ENCODE data around the gene TM4SF1.
"Not testable (repeated sequence)": the region's sequence is repeated elsewhere in the genome, so short reads cannot be mapped to it uniquely, and the experiment has no call there.

The TM4SF1 gene

DNA sequence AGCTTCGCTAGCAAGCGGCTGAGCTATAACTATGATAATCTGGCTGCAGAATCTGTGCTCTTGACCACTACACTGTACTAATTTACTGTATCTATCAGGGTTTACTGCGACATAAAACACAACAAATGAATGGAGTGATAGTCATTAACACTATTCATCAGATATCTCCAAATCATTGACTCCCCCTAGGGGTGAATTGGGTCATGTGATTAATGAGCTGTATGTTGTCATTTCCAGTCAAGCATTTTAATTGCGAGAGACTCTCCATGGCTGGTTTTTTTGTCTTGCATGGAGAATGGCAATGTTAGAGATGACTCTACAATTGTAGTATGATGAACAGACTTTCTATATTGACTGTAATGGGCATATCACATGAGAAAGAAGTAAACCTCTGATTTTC, 33.5 kb downstream of the TM4SF1 start:
- DNase-seq (ENCODE audit: low read depth): no peak

GRCh38 chr3:149342413-149343380, 34.8 kb downstream of the TM4SF1 start:
- no peak for DNase-seq (ENCODE audit: low read depth)

DNA sequence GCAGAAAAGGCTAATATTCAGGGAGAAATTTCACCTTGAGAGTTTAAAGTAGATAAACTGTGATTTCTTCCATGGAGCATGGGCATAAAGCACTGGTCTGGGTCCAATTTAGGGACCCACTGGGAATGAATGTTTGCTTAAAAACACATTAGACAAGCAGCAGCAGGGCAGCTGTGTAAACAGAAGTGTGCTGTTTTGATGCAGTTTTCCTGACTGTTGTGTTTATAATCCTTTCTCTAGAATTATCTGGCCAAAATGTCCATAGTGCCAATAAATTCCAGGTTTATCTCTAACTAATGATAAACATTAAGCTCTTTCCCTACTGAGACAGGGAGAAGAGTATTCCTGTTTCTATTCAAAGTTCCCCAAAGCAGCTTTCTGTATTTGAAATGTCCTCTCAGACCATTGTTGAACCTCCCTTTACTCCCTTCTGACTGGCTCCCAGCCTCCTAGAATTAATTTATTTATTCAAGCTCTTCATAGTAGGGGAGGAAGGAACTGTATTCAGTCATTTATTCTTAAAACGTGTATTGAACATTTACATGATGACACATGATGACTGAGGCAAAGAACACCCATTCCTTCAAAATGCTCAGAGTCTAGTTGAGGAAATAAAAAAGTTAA, 37.0 kb downstream of the TM4SF1 start:
- no peak for DNase-seq (ENCODE audit: low read depth)

DNA sequence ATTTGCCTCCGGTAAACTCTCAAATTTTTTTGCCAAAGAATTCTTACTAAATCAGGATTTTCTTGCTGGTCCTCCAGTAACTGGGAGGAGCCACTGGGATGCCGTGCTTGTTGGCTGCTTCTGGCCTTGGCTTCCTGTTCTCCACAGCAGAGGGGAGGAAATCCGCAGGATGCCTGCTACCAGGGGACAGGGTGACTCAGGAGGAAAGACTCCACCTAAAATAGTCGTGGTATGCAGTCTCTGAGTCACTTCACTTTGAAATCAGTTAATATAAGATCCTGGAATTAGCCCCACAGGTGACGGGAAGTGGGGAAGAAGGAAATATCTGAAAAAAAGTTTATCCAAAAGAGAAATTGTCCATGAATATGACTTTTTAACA, 37.5 kb downstream of the TM4SF1 start:
- peak; percentile 97 for DNase-seq (ENCODE audit: low read depth)

GRCh38 chr3:149337486-149337885, 40.0 kb downstream of the TM4SF1 start:
- DNase-seq (ENCODE audit: low read depth): not testable (repeated sequence)

GRCh38 chr3:149336925-149337324, 40.5 kb downstream of the TM4SF1 start:
- DNase-seq (ENCODE audit: low read depth): no peak

DNA sequence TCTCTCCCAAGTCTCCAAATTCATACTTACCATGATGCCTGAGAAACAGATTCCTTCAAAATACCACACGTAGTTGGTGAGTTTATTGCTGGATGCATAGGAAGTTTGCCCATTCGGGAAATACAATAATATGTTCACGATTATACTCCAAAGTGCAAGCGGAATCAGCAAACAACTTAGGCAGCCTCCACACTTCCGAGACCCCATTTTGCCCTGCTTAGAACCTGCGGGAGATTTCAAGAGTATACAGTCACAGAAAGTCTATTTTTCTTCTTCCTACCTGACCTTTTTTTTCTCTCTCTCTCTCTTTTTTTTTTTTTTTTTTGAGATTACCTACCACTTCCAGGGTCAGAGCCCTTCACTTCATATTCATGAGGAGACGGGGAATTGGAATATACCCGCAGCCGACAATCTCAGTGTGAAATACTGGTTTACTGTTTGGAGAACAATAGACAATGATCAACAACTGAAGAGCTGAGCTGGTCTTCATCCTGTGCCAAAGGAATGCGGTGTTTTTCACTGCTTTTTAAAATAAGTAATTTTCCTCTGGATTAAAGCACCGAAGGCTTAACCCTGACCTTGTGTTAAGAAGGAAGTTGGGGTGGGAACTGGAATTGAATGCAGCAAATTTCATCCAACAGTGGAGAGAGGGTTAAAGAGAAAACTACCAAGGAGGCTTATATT, 44.1 kb downstream of the TM4SF1 start, which contains the start of gene TM4SF18:
TM4SF18 (minus strand) TSS at position 461 of the 684 bp plus-strand sequence; CDS start at position 207, 254 bp downstream.
- DNase-seq (ENCODE audit: low read depth): no peak

DNA sequence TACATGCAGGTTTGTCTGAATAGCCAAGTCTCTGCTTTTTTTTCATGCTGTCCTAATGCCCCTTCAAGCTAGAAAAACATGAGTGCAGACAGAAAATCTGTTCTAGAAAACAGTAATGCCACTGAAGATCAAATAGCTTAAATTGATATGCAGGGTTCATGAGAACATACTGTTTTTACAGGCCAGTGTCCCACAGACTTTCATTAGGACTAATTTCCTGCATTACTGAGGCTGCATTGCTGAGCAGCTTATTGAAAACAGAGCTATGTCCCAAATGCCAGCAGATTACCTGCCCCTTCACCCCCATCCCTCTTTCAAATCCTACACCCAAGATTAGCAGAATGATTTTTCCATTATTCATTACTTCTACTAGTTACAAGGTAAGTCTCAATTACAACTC, 44.7 kb downstream of the TM4SF1 start:
- no peak for DNase-seq (ENCODE audit: low read depth)

- no peak for DNase-seq (ENCODE audit: low read depth)
Observed at GRCh38 chr3:149332227-149332765, 45.2 kb downstream of the TM4SF1 start.

DNA sequence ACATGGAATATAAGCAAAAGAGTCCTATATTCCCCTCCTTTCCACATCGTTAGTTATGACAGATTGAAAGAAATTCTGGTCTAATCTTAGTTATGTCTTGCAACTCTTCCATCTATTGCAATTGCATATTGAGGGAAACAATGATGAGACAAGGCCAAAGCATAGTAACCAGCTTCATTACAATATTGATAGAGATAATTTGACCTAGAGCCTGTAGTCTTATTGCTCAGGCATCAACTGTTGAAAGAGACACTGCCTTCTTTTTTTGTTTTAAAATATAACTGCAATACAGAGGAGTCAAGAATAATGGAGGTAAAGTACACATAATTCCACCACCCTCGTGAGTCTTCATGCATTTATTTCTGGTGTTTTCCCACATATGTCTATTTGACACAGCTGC, 46.1 kb downstream of the TM4SF1 start:
- DNase-seq (ENCODE audit: low read depth): no peak

DNA sequence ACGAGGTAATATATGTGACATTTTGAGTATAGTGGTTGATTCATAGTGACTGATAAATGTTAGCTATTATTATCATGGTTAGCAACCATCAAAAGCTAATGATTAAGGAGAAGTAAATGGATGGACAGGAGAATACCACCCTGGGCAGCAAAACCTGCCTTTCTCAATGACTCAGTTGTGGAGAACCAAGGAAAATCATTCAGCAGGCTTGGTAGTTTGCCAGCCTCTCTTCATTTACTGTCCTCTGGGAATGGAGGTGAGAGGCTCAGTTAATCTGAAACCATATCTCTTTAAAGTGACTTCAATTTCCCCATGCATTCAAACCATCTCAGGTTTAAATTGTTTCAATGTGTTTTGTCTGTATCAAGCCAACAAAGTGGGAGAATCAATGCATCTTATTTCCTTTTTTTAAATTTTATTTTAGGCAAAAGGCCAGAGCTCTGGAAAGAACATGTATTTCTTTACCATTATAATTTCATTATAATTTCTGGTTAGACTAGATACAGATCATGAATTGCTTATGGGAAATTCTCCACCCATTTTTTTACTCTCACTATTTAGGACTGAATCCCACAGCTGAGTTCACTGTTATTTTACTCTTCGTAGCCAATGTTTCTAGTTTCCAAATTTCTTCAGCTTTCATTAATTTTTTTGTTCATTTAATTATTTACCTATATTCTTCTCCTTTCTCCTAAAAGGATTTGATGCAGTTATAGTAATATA, 46.7 kb downstream of the TM4SF1 start:
- no peak for DNase-seq (ENCODE audit: low read depth)

GRCh38 chr3:149327156-149327555, 50.3 kb downstream of the TM4SF1 start:
- no peak for DNase-seq (ENCODE audit: low read depth)

- DNase-seq (ENCODE audit: low read depth): no peak
Observed at GRCh38 chr3:149325581-149325980, 51.9 kb downstream of the TM4SF1 start.

- no peak for DNase-seq (ENCODE audit: low read depth)
Observed at GRCh38 chr3:149324332-149324731, 53.1 kb downstream of the TM4SF1 start.

DNA sequence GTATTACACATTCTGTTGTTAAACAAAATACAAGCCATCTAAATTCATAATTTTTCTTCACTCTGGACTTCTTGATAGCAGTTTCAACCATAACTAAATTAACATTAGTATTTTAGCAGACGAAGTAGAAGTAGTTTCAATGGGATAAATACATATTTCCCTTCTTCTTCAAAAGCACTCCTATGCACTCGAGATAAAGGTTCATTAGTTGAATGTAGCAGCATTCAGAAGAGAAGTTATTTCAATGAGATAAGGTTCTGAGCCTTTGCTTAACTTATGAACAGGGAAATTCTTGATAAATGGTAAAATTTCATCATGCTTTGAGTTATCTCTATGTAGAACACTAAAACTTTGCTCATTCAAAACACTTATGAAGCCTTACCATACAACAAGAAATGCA, 55.8 kb downstream of the TM4SF1 start:
- DNase-seq (ENCODE audit: low read depth): no peak

- DNase-seq (ENCODE audit: low read depth): no peak
Observed at GRCh38 chr3:149321136-149321535, 56.3 kb downstream of the TM4SF1 start.

- no peak for DNase-seq (ENCODE audit: low read depth)
Observed at GRCh38 chr3:149319750-149320149, 57.7 kb downstream of the TM4SF1 start.

Measured in HS-27A (cell line).